ENCODE results near the gene ADH4.

The ADH4 gene

DNA sequence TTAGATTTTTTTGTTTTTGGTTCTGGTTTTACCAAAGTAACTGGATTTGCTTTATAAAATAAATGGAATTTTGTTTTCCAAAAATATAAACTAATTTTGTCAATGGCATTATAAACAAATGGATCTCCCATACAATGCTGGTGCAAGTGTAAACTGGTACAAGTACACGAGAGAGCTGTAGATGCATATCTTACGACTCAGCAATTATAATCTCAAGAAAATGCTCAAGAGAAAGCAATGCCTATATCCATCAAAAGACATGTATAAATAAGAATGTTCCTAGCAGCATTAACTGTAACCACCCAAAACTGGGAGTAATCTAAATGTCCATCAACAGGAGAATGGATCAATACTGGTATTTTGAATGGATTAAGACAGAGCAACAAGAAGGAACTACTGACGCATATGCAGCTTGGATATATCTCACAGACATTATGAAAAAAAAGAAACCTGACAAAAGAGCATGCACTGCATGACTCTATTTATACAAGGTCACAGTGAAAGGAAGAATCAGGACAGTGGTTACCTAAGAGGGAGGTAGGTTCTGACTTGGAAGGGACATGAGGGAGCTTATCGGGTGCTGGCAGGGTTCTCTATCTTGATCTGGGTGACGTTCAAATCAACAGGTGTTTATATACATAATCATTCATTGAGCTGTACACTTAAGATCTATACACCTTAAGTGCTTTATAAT is 65.0 kb downstream of the ADH4 start:
- FAIRE-seq: no peak
- DNase-seq (ENCODE audit: insufficient read length, low spot score): no peak
- TF ChIP-seq, protein P1, sequence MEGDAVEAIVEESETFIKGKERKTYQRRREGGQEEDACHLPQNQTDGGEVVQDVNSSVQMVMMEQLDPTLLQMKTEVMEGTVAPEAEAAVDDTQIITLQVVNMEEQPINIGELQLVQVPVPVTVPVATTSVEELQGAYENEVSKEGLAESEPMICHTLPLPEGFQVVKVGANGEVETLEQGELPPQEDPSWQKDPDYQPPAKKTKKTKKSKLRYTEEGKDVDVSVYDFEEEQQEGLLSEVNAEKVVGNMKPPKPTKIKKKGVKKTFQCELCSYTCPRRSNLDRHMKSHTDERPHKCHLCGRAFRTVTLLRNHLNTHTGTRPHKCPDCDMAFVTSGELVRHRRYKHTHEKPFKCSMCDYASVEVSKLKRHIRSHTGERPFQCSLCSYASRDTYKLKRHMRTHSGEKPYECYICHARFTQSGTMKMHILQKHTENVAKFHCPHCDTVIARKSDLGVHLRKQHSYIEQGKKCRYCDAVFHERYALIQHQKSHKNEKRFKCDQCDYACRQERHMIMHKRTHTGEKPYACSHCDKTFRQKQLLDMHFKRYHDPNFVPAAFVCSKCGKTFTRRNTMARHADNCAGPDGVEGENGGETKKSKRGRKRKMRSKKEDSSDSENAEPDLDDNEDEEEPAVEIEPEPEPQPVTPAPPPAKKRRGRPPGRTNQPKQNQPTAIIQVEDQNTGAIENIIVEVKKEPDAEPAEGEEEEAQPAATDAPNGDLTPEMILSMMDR (IDR thresholded peaks at IDR 0.05; ENCODE audit: insufficient read depth, missing control alignments): no peak

DNA sequence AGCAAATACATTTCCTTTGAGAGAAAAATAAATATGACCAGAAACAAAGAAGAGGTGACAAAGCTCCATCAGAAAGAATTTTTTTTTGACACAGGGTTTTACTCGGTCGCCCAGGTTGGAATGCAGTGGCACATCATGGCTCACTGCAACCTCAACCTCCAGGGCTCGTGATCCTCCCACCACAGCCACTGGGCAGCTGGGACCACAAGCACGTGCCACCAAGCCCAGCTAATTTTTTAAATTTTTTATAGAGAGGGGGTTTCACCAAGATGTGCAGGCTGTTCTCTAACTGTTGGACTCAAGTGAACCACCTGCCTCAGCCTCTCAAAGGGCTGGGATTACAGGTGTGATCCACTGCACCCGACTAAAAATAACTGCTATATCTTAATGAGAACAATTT is 65.8 kb downstream of the ADH4 start:
- TF ChIP-seq, protein P1 (IDR thresholded peaks at IDR 0.05; ENCODE audit: insufficient read depth, missing control alignments): no peak
- FAIRE-seq: no peak
- DNase-seq (ENCODE audit: insufficient read length, low spot score): no peak

GRCh38 chr4:99077177-99077576 is 66.9 kb downstream of the ADH4 start:
- no peak for DNase-seq (ENCODE audit: insufficient read length, low spot score)
- FAIRE-seq: no peak
- TF ChIP-seq, protein P1 (IDR thresholded peaks at IDR 0.05; ENCODE audit: insufficient read depth, missing control alignments): no peak

DNA sequence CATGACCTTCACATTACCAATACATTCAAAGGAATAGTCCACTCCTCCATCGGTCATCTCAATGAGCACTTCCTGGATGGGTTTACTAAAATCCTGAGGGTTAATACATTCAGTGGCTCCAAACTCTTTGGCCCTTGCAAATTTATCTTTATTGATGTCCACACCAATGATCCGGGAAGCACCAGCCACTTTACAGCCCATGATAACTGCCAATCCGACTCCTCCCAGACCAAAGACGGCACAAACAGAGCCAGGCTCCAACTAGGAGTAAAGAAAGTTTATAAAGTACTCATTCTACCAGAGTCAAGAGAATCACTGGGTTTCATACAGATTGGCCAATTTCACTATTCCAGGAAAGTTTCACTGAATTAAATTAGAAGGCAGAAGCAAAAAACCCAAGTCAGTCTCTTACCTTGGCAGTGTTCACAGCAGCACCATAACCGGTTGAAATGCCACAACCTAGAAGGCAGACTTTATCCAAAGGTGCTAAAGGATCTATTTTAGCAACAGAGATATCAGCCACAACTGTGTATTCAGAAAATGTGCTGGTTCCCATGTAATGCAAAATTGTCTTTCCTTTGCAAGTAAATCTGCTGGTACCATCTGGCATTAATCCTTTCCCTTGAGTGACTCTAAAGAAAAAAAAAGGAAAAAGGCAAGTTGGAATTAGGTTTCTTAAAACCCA is 67.7 kb downstream of the ADH4 start:
- no peak for DNase-seq (ENCODE audit: insufficient read length, low spot score)
- no peak for FAIRE-seq

GRCh38 chr4:99074816-99075215 is 69.3 kb downstream of the ADH4 start:
- TF ChIP-seq, protein P1 (IDR thresholded peaks at IDR 0.05; ENCODE audit: insufficient read depth, missing control alignments): no peak
- FAIRE-seq (no peak), DNase-seq (ENCODE audit: insufficient read length, low spot score) (no peak)

More for the DNA sequence above, 67.7 kb downstream of the ADH4 start:
- TF ChIP-seq, protein P1 (IDR thresholded peaks at IDR 0.05; ENCODE audit: insufficient read depth, missing control alignments): no peak

All from D721Med (cell line).